ENCODE measurements around the gene ZNF737.

GRCh38 chr19:20503476-20503875 lies 62.1 kb downstream of the ZNF737 start:
- TF ChIP-seq EP300 (IDR thresholded peaks at IDR 0.05): no peak
- TF ChIP-seq, protein P1, sequence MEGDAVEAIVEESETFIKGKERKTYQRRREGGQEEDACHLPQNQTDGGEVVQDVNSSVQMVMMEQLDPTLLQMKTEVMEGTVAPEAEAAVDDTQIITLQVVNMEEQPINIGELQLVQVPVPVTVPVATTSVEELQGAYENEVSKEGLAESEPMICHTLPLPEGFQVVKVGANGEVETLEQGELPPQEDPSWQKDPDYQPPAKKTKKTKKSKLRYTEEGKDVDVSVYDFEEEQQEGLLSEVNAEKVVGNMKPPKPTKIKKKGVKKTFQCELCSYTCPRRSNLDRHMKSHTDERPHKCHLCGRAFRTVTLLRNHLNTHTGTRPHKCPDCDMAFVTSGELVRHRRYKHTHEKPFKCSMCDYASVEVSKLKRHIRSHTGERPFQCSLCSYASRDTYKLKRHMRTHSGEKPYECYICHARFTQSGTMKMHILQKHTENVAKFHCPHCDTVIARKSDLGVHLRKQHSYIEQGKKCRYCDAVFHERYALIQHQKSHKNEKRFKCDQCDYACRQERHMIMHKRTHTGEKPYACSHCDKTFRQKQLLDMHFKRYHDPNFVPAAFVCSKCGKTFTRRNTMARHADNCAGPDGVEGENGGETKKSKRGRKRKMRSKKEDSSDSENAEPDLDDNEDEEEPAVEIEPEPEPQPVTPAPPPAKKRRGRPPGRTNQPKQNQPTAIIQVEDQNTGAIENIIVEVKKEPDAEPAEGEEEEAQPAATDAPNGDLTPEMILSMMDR (IDR thresholded peaks at IDR 0.05): no peak

Measured in esophagus muscularis mucosa (tissue), 3 donors.